ENCODE data around the gene SSB.

Gene SSB

DNA sequence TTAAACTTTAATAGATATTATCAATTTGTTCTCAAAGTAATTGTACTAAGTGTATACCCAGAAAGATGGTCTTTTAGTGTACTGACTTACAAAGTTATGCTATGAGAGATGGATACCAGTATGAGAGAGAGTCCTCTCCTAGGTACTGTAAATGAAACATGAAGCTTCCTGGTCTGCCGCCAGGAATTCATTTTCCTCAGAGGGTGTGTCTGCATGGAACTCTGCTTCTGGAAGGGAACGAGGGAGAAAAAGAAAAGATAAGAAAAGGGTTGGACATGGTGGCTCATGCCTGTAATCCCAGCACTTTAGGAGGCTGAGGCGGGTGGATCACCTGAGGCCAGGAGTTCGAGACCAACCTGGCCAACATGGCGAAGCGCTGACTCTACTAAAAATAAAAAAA, 2.2 kb upstream of the SSB start:
- peaks cover 8% of the 10 kb centered on the region; the same call in 1 of the 2 replicates for H3F3A ChIP-seq (ENCODE audit: insufficient read depth, low read length)
- H3K27ac ChIP-seq (ENCODE audit: low read length) = no peak overlapping the region
- no peak overlapping the region for H3K9ac ChIP-seq (ENCODE audit: low read length)
- H3K9me2 ChIP-seq (replicated peaks; ENCODE audit: insufficient read depth, low read length) = no peaks in the 10 kb centered on the region
- no peaks in the 10 kb centered on the region for H3K36me3 ChIP-seq (replicated peaks; ENCODE audit: insufficient read depth, low read length)
- TF ChIP-seq, protein P1, sequence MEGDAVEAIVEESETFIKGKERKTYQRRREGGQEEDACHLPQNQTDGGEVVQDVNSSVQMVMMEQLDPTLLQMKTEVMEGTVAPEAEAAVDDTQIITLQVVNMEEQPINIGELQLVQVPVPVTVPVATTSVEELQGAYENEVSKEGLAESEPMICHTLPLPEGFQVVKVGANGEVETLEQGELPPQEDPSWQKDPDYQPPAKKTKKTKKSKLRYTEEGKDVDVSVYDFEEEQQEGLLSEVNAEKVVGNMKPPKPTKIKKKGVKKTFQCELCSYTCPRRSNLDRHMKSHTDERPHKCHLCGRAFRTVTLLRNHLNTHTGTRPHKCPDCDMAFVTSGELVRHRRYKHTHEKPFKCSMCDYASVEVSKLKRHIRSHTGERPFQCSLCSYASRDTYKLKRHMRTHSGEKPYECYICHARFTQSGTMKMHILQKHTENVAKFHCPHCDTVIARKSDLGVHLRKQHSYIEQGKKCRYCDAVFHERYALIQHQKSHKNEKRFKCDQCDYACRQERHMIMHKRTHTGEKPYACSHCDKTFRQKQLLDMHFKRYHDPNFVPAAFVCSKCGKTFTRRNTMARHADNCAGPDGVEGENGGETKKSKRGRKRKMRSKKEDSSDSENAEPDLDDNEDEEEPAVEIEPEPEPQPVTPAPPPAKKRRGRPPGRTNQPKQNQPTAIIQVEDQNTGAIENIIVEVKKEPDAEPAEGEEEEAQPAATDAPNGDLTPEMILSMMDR (IDR thresholded peaks at IDR 0.05; ENCODE audit: low read length) = no peak
- peaks cover 24% of the 10 kb centered on the region for H3K79me2 ChIP-seq (ENCODE audit: low read length)
- H3K4me2 ChIP-seq (ENCODE audit: low read depth, low read length) = no peak overlapping the region
- no peak overlapping the region for H2AFZ ChIP-seq (ENCODE audit: low read length)
- DNase-seq = no peak
- no peak overlapping the region for H3K4me3 ChIP-seq (ENCODE audit: low read length)
- no peaks in the 10 kb centered on the region for H3K27me3 ChIP-seq (replicated peaks; ENCODE audit: insufficient read depth, low read length)
- no peaks in the 10 kb centered on the region for H4K20me1 ChIP-seq (ENCODE audit: insufficient read depth, low read length)
- H3K9me3 ChIP-seq (replicated peaks; ENCODE audit: insufficient read depth, low read length) = no peaks in the 10 kb centered on the region
- no peaks in the 10 kb centered on the region for H3K4me1 ChIP-seq (ENCODE audit: low read length)

DNA sequence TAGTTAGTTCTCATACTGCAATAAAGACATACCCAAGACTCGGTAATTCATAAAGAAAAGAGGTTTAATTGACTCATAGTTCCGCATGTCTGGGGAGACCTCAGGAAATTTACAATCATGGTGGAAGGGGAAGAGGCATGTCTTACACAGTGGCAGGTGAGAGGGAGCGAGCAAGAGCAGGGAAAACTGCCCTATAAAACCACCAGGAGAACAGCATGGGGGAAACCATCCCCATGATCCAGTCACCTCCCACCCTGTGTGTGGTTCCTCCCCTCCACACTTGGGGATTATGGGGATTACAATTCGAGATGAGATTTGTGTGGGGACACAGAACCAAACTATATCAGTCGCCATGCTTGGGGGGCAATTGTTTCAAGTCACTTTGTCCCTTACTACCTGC, 1.1 kb upstream of the SSB start:
- Histone ChIP-seq H3K4me1 (ENCODE audit: low read length) (no peaks in the 10 kb centered on the region), H3K9me3 (replicated peaks; ENCODE audit: insufficient read depth, low read length) (no peaks in the 10 kb centered on the region), H3K27ac (ENCODE audit: low read length) (no peak overlapping the region), H3K27me3 (replicated peaks; ENCODE audit: insufficient read depth, low read length) (no peaks in the 10 kb centered on the region), H3K9me2 (replicated peaks; ENCODE audit: insufficient read depth, low read length) (no peaks in the 10 kb centered on the region), H3K4me2 (ENCODE audit: low read depth, low read length) (no peak overlapping the region), H3K36me3 (replicated peaks; ENCODE audit: insufficient read depth, low read length) (no peaks in the 10 kb centered on the region), H3K9ac (ENCODE audit: low read length) (no peak overlapping the region), H3K4me3 (ENCODE audit: low read length) (no peak overlapping the region), H3F3A (ENCODE audit: insufficient read depth, low read length) (peaks cover 8% of the 10 kb centered on the region; the same call in 1 of the 2 replicates), H3K79me2 (ENCODE audit: low read length) (peaks cover 36% of the 10 kb centered on the region), H4K20me1 (ENCODE audit: insufficient read depth, low read length) (no peaks in the 10 kb centered on the region; the same call in 1 of the 2 replicates), H2AFZ (ENCODE audit: low read length) (peak overlapping the region; percentile 81)
- no peak for TF ChIP-seq EZH2 (optimal IDR thresholded peaks at IDR 0.05; ENCODE audit: low read depth, low read length)
- TF ChIP-seq, protein P1 (IDR thresholded peaks at IDR 0.05; ENCODE audit: low read length) = no peak
- no peak for TF ChIP-seq EZH2phosphoT487 (IDR thresholded peaks at IDR 0.05; ENCODE audit: low read length)
- DNase-seq = no peak

DNA sequence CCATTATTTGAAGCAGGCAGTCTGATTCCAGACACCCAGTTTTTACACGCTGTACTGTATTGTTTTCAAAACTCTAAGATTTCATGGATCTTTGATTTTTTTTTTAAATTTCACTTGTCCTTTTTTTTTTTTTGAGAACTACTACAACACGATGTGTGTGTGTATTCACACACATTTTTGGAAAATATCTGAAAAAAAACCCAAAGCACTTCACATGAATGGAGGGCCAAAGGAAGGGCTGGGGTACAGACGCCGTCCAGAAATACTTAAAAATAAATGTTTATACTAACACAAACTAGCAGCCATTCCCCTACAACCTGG, 314 bp upstream of the SSB start:
- peak overlapping the region; percentile 78; the same call in 1 of the 2 replicates for H3K27ac ChIP-seq (ENCODE audit: low read length)
- peaks cover 43% of the 10 kb centered on the region for H3K79me2 ChIP-seq (ENCODE audit: low read length)
- no peaks in the 10 kb centered on the region for H3K4me1 ChIP-seq (ENCODE audit: low read length)
- H4K20me1 ChIP-seq (ENCODE audit: insufficient read depth, low read length) = no peaks in the 10 kb centered on the region; the same call in 1 of the 2 replicates
- no peaks in the 10 kb centered on the region for H3K9me2 ChIP-seq (replicated peaks; ENCODE audit: insufficient read depth, low read length)
- peaks cover 8% of the 10 kb centered on the region; the same call in 1 of the 2 replicates for H3F3A ChIP-seq (ENCODE audit: insufficient read depth, low read length)
- DNase-seq = no peak
- no peaks in the 10 kb centered on the region for H3K27me3 ChIP-seq (replicated peaks; ENCODE audit: insufficient read depth, low read length)
- H2AFZ ChIP-seq (ENCODE audit: low read length) = peak overlapping the region; percentile 81
- peak overlapping the region; percentile 74; the same call in 1 of the 2 replicates for H3K4me2 ChIP-seq (ENCODE audit: low read depth, low read length)
- peak overlapping the region; percentile 72 for H3K4me3 ChIP-seq (ENCODE audit: low read length)
- TF ChIP-seq EZH2 (optimal IDR thresholded peaks at IDR 0.05; ENCODE audit: low read depth, low read length) (no peak), EZH2phosphoT487 (IDR thresholded peaks at IDR 0.05; ENCODE audit: low read length) (no peak)
- TF ChIP-seq, protein P1 (IDR thresholded peaks at IDR 0.05; ENCODE audit: low read length) = no peak
- H3K9me3 ChIP-seq (replicated peaks; ENCODE audit: insufficient read depth, low read length) = no peaks in the 10 kb centered on the region
- no peaks in the 10 kb centered on the region for H3K36me3 ChIP-seq (replicated peaks; ENCODE audit: insufficient read depth, low read length)
- peak overlapping the region; percentile 80; the same call in 1 of the 2 replicates for H3K9ac ChIP-seq (ENCODE audit: low read length)
